ENCODE data around the gene RFX8.
"Not testable (repeated sequence)": the region's sequence is repeated elsewhere in the genome, so short reads cannot be mapped to it uniquely, and the experiment has no call there.

The RFX8 gene

DNA sequence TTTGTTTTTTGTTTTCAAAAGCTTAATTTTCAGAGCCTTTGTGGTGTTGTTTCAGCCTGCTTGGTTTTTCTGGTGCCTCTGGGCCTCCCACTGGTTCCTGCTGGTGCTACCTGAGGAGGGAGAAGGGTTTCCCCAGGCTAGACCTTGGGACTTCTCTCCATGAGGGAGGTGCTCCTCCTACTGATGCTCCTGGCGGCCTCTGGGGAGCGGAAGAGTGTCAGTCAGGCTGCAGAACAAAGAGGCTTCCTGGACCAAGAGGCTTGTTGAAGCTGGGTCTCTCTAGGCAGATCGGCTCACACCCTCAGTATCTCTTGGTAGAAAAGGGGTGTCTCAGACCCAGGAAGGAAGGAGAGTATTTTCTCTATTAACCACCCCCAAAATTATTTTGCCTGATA lies 32.2 kb downstream of the RFX8 start:
- POLR2A ChIA-PET: interaction anchor here (0.9 kb wide), 1 partner anchor 32 kb away, joined by 4 read pairs; the partner anchor contains the start of gene RFX8
- CTCF ChIA-PET: interaction anchor here (0.6 to 1.8 kb wide), 4 partner anchors 10 to 392 kb away, joined by 3 to 5 read pairs (median 4); no protein-coding TSS in a partner anchor
- TF ChIP-seq, protein P1, sequence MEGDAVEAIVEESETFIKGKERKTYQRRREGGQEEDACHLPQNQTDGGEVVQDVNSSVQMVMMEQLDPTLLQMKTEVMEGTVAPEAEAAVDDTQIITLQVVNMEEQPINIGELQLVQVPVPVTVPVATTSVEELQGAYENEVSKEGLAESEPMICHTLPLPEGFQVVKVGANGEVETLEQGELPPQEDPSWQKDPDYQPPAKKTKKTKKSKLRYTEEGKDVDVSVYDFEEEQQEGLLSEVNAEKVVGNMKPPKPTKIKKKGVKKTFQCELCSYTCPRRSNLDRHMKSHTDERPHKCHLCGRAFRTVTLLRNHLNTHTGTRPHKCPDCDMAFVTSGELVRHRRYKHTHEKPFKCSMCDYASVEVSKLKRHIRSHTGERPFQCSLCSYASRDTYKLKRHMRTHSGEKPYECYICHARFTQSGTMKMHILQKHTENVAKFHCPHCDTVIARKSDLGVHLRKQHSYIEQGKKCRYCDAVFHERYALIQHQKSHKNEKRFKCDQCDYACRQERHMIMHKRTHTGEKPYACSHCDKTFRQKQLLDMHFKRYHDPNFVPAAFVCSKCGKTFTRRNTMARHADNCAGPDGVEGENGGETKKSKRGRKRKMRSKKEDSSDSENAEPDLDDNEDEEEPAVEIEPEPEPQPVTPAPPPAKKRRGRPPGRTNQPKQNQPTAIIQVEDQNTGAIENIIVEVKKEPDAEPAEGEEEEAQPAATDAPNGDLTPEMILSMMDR (IDR thresholded peaks at IDR 0.05; ENCODE audit: insufficient read depth, low read length, missing control alignments): no peak
- no peak overlapping the region for H3K4me3 ChIP-seq (ENCODE audit: low read depth, low read length)
- no peak for DNase-seq (ENCODE audit: low read depth, low spot score)

DNA sequence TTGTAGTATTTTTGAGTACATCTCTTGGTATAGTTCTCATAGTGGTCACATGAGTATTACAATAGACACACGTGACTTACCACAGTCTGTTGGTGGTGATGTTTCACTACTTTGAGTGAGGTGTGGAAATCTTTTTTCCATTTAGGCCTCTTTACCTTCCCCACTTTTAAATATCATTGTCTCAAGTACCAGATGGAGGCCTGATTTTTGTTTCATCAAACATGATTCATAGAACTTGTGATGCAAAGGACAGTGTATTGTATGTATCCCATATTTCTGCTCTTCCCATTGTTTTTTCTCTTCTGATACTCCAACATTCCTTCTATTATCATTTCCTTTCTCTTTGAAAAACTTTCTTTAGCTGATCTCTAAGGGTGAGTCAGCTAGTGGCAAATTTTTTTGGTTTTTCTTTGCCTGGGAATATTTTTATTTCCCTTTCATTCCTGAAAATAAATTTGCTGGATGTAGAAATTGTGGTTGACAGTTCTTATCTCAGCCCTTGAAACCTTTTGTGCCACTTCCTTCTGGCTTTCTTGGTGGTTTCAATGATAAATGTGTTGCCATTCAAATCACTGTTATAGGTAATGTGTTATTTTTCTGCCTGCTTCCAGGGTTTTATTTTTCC lies 32.8 kb downstream of the RFX8 start:
- CTCF ChIA-PET: interaction anchor here (0.6 to 1.8 kb wide), 4 partner anchors 10 to 392 kb away, joined by 3 to 5 read pairs (median 4); no protein-coding TSS in a partner anchor
- TF ChIP-seq, protein P1 (IDR thresholded peaks at IDR 0.05; ENCODE audit: insufficient read depth, low read length, missing control alignments): no peak
- H3K4me3 ChIP-seq (ENCODE audit: low read depth, low read length): no peak overlapping the region
- DNase-seq (ENCODE audit: low read depth, low spot score): no peak
- POLR2A ChIA-PET: interaction anchor here (0.9 kb wide), 1 partner anchor 33 kb away, joined by 4 read pairs; the partner anchor contains the start of gene RFX8

DNA sequence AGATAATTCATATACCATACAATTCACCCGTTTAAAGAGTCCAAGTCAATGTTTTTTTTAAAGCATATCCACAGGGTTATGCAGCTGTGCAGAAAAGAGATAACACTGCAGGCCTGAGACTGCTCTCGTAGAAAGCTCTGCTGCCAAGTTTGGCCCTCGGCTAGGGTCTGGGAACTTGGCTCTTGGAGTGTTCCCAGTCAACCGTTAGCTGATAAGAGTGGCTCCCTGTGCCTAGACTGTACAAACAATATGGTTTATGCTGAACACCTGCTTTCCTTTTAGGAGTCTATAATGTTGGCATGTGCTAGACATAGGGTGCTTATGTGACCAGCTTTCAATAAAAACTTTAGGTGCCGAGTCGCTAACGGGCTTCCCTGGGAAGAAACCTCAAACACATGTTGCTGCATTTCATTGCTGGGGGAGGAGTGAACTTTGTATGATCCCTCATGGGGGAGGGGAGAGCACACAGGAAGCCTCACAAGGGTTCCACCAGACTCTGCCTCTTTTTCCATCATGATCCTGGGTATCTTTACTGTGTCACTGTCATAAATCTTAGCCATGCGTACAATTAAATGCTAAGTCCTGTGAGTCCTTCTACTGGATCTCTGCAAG lies 34.7 kb downstream of the RFX8 start:
- no peak overlapping the region for H3K4me3 ChIP-seq (ENCODE audit: low read depth, low read length)
- no peak for DNase-seq (ENCODE audit: low read depth, low spot score)
- ChIA-PET POLR2A (no interaction called here), CTCF (no interaction called here)
- TF ChIP-seq, protein P1 (IDR thresholded peaks at IDR 0.05; ENCODE audit: insufficient read depth, low read length, missing control alignments): no peak

DNA sequence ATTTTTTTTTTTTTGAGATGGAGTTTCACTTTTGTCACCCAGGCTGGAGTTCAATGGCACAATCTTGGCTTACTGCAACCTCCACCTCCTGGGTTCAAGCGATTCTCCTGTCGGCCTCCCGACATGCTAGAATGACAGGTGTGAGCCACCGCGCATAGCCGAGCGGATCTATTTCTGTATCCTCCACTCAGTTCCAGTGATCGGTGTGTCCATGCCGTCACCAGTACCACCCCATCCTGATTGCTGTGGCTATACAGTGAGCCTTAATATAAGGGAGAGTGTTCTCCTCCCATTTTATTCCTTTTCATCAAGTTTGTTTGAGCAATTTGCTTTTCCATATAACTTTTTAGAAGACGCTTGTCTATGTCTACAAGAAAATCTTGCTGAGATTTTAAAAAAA lies 35.2 kb downstream of the RFX8 start:
- POLR2A ChIA-PET: no interaction called here
- TF ChIP-seq, protein P1 (IDR thresholded peaks at IDR 0.05; ENCODE audit: insufficient read depth, low read length, missing control alignments): no peak
- CTCF ChIA-PET: interaction anchor here (1.1 kb wide), 1 partner anchor 21 kb away, joined by 3 read pairs; no protein-coding TSS in a partner anchor
- no peak overlapping the region for H3K4me3 ChIP-seq (ENCODE audit: low read depth, low read length)
- no peak for DNase-seq (ENCODE audit: low read depth, low spot score)

DNA sequence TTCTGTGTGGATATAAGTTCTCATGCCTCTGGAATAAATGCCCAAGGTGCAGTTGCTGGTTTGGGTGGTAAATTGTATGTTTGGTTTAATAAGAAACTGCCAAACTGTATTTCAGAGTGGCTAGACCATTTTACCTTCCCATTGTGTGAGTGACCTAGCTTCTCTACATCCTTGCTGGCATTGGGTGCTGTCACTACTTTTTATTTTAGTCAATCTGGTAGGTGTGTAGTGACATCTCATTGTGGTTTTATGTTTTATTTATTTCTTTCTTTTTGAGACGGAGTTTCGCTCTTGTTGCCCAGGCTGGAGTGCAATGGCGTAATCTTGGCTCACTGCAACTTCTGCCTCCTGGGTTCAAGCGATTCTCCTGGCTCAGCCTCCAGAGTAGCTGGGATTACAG lies 36.4 kb downstream of the RFX8 start:
- DNase-seq (ENCODE audit: low read depth, low spot score); H3K4me3 ChIP-seq (ENCODE audit: low read depth, low read length); POLR2A ChIA-PET: not testable (repeated sequence)
- CTCF ChIA-PET: interaction anchor here (1.1 kb wide), 1 partner anchor 19 kb away, joined by 3 read pairs; no protein-coding TSS in a partner anchor

DNA sequence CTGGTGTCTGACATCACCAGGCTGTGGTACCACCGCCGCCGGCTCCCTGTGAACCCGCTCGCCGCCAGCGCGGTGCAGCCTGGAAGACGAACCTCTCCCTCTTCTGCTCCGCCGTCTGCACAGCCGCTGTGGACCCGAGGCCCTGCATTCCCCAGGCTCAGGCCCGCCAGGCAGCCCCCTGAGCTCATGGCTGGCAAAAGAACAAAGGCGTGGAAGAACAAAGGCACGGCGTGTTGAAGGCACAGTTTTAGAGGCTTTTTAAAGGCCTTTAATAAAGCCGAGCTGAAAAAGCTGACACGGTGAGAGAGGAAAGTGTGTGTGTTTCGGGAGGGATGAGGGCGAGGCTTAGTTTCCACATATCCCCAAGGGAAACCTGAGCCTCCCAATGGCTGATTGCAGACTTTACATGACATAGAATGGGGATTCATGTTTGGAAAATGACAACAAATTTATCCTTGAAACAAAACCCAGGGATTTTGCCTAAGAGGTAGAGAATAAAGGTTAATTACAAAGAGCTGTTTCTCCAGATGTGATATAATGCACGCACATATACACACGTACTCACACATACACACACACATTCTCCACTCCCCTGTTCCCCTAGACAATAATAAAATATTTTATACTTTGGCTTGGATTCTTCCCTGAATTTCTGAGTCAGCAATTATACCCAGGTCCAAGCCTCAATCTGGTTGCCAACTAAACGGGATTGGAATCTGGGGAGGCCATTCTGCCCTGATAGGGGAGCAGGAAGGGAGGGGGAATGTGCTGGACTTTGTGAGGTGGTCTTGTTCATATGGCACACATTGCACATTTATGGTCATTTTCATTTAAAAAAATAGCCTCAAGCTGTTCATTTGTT lies 39.7 kb downstream of the RFX8 start:
- ChIA-PET CTCF (interaction anchor here (1.0 to 3.0 kb wide), 4 partner anchors 10 to 446 kb away, joined by 3 to 25 read pairs (median 4); no protein-coding TSS in a partner anchor), POLR2A (no interaction called here)
- peak overlapping the region; percentile 39 for H3K4me3 ChIP-seq (ENCODE audit: low read depth, low read length)
- DNase-seq (ENCODE audit: low read depth, low spot score): no peak
- TF ChIP-seq, protein P1 (IDR thresholded peaks at IDR 0.05; ENCODE audit: insufficient read depth, low read length, missing control alignments): no peak
